Measurements from ENCODE around the gene NACA2.
"Not testable (repeated sequence)": the region's sequence is repeated elsewhere in the genome, so short reads cannot be mapped to it uniquely, and the experiment has no call there.

NACA2 gene

DNA sequence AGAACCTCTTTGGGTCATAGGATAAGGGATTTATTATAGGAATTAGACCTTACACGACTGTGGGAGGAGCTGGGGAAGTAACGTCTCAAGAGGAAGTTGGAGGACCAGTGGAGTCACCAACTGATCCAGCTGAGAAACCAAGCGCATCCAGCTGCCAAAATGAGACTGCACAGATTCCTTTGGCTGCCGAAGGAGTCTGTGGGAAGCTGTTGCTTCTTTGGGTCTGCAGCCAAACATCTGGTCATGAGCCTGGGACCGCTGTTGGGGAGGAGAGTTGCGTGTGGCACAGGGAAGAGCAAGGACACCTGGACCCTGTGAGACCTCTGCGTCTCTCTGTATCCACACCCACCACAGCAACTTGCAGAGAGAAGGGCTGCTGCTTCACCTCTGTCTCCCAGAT lies 2.4 kb upstream of the NACA2 start:
- DNase-seq (ENCODE audit: insufficient read length, low spot score) (no peak), FAIRE-seq (no peak)
- TF ChIP-seq POLR2AphosphoS5 (IDR thresholded peaks at IDR 0.05; ENCODE audit: low read depth, low read length) (no peak), POLR2A (IDR thresholded peaks at IDR 0.05; ENCODE audit: low read depth, low read length) (no peak), POU2F2 (IDR thresholded peaks at IDR 0.05; ENCODE audit: low read depth, low read length) (no peak), TAF1 (IDR thresholded peaks at IDR 0.05; ENCODE audit: low read depth, low read length) (no peak)

DNA sequence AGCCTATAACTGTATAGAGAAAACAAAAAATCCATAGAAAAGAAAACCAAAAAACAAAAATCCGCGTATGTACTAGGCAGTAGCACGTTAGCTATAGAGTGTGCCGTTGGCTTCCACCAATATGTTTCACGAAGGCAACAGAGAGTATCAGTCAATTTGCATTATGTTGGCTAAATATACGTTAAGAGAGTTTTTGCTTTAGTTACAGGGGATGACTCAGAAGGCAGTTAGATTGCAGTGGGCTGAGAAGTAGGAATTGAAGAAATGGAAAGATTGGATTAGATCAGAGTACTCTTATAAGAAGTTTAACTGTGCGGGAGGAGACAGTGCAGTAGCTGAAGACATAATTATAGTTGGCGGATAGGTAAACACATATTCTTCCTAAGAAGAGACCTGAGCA lies 911 bp upstream of the NACA2 start:
- DNase-seq (ENCODE audit: insufficient read length, low spot score) (no peak), FAIRE-seq (no peak)
- TF ChIP-seq PAX5 (IDR thresholded peaks at IDR 0.05; ENCODE audit: insufficient read depth, low read length, severe bottlenecking) (no peak), POU2F2 (IDR thresholded peaks at IDR 0.05; ENCODE audit: low read depth, low read length) (no peak), TAF1 (IDR thresholded peaks at IDR 0.05; ENCODE audit: low read depth, low read length) (no peak), POLR2A (IDR thresholded peaks at IDR 0.05; ENCODE audit: low read depth, low read length) (no peak), POLR2AphosphoS5 (IDR thresholded peaks at IDR 0.05; ENCODE audit: low read depth, low read length) (no peak)

DNA sequence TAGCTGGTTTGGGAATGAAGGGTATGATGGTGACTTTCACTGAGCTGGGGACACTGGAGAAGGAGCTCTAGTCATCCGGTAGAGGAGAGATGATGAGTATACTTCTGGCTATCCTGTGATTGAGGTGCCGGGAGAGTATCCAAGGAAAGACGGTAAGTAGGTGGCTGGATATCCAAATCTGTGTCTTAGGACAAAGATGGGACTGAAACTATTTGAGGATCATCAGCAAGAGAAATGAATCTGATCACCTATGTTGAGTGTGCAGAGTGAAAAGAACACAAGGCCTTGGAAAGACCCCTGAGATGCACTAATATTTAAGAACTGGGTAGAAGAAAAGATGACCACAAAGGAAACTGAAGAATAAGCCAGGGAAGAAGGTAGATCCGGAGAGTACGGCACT lies 1.0 kb downstream of the NACA2 start:
- TF ChIP-seq POLR2AphosphoS5 (IDR thresholded peaks at IDR 0.05; ENCODE audit: low read depth, low read length) (no peak), PAX5 (IDR thresholded peaks at IDR 0.05; ENCODE audit: insufficient read depth, low read length, severe bottlenecking) (no peak), POU2F2 (IDR thresholded peaks at IDR 0.05; ENCODE audit: low read depth, low read length) (no peak), SPI1 (IDR thresholded peaks at IDR 0.05; ENCODE audit: low read depth, low read length) (no peak), TAF1 (IDR thresholded peaks at IDR 0.05; ENCODE audit: low read depth, low read length) (no peak), POLR2A (IDR thresholded peaks at IDR 0.05; ENCODE audit: low read depth, low read length) (no peak)
- no peak for DNase-seq (ENCODE audit: insufficient read length, low spot score)
- no peak for FAIRE-seq

DNA sequence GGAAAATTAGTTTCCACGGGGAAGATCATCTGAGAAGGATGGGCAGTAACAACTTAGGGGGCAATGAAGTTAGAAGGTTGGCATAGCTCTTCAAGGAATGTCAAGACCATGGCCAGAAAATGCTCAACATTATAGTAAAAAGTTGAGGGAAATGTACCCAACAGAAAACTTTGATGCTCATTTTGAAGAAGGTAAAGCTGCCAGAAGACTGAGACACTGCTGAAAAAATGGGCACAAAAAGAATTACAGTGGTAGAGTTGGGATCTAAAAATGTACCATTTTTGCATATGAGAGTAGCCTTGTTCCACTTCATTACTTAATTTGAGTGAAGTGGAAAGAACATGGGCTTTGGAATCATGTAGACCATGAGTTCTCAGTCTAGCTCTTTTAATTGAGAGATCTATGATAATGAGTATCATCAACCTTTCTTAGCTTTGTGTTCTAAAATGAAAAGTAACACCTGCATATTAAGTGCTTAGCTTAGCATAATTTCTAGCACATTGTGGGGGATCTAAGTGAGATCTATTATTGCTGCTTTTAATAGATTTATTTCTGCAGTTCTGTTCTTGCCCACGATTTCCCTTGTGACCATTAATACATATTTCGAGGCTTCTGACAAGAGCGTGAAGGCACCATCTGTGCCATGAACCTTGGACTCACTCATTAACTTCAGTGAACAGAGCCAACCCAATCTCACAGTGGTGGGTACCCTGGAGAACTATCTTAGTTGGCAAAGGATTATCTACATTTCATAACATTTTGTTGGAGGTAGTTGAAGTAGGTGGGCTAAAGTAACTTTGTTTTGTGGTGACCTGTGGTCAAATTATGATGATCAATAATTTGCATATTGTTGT lies 3.0 kb downstream of the NACA2 start:
- FAIRE-seq (no peak), DNase-seq (ENCODE audit: insufficient read length, low spot score) (no peak)
- no peak for TF ChIP-seq POLR2A (IDR thresholded peaks at IDR 0.05; ENCODE audit: low read depth, low read length)
- TF ChIP-seq POU2F2 (IDR thresholded peaks at IDR 0.05; ENCODE audit: low read depth, low read length) = no peak
- no peak for TF ChIP-seq TAF1 (IDR thresholded peaks at IDR 0.05; ENCODE audit: low read depth, low read length)
- no peak for TF ChIP-seq POLR2AphosphoS5 (IDR thresholded peaks at IDR 0.05; ENCODE audit: low read depth, low read length)
- no peak for TF ChIP-seq PAX5 (IDR thresholded peaks at IDR 0.05; ENCODE audit: insufficient read depth, low read length, severe bottlenecking)
- TF ChIP-seq SPI1 (IDR thresholded peaks at IDR 0.05; ENCODE audit: low read depth, low read length) = no peak

DNA sequence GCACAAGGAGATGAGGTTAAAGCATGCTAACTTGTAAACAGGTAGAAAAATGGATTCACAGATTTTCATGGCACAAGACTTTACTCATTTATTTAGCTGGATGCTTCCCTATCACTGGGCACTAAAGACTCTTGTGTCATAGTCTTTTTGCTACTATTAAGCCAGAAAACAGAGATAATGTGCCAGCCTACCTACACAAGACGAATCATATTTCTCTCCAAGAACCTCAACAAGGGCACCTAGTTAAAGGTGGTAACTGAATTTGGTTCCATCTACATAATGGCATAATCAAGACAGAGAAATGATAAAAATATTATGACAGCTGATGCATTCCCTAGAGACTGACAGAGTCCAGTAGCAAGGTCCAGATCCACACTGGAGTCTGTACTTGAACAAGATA lies 3.8 kb downstream of the NACA2 start:
- FAIRE-seq = no peak
- TF ChIP-seq TAF1 (IDR thresholded peaks at IDR 0.05; ENCODE audit: low read depth, low read length) = no peak
- TF ChIP-seq PAX5 (IDR thresholded peaks at IDR 0.05; ENCODE audit: insufficient read depth, low read length, severe bottlenecking) = no peak
- no peak for TF ChIP-seq POU2F2 (IDR thresholded peaks at IDR 0.05; ENCODE audit: low read depth, low read length)
- no peak for TF ChIP-seq POLR2A (IDR thresholded peaks at IDR 0.05; ENCODE audit: low read depth, low read length)
- TF ChIP-seq POLR2AphosphoS5 (IDR thresholded peaks at IDR 0.05; ENCODE audit: low read depth, low read length) = no peak
- TF ChIP-seq SPI1 (IDR thresholded peaks at IDR 0.05; ENCODE audit: low read depth, low read length) = no peak
- no peak for DNase-seq (ENCODE audit: insufficient read length, low spot score)

DNA sequence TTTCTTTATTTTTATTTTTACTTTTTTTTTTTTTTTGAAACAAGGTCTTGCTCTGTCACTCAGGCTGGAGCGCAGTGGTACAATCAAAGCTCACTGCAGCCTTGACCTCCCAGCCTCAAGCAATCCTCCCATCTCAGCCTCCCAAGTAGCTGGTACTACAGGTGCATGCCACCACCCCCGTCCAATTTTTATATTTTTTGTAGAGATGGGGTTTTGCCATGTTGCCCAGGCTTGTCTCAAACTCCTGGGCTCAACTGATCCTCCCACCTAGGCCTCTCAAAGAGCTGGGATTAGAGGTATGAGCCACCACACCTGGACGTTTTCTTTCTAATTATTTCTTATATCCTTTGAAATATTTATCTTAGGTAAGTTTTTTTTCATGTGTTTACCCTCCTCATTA lies 4.4 kb downstream of the NACA2 start:
- DNase-seq (ENCODE audit: insufficient read length, low spot score); FAIRE-seq: not testable (repeated sequence)

DNA sequence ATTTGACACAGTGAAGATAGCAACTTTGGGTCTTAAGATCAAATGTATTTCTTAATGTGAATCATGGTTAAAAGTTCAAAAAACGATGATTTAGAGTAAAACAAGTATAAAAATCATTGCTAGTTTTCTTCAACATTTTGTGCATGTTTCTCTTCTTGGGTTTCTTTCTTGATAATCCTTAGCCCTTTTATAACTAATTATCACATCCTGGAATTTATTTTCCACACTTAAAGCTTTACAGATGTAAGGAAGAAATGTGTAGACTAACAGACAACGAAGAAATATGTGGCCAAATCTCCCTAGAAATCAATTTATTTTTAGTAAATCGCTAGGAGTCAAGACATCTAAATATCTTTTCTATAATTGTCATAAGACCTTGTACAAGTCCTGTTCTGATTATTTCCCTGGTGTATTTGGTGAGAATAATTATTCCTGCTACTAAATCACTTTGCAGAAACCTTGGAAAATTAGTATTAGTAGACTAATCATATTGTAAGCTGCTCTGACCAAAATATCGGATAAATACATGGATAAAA lies 4.9 kb downstream of the NACA2 start:
- FAIRE-seq = no peak
- no peak for DNase-seq (ENCODE audit: insufficient read length, low spot score)
- no peak for TF ChIP-seq PAX5 (IDR thresholded peaks at IDR 0.05; ENCODE audit: insufficient read depth, low read length, severe bottlenecking)
- TF ChIP-seq POLR2AphosphoS5 (IDR thresholded peaks at IDR 0.05; ENCODE audit: low read depth, low read length) = no peak
- TF ChIP-seq TAF1 (IDR thresholded peaks at IDR 0.05; ENCODE audit: low read depth, low read length) = no peak
- no peak for TF ChIP-seq SPI1 (IDR thresholded peaks at IDR 0.05; ENCODE audit: low read depth, low read length)
- no peak for TF ChIP-seq POU2F2 (IDR thresholded peaks at IDR 0.05; ENCODE audit: low read depth, low read length)
- TF ChIP-seq POLR2A (IDR thresholded peaks at IDR 0.05; ENCODE audit: low read depth, low read length) = no peak

DNA sequence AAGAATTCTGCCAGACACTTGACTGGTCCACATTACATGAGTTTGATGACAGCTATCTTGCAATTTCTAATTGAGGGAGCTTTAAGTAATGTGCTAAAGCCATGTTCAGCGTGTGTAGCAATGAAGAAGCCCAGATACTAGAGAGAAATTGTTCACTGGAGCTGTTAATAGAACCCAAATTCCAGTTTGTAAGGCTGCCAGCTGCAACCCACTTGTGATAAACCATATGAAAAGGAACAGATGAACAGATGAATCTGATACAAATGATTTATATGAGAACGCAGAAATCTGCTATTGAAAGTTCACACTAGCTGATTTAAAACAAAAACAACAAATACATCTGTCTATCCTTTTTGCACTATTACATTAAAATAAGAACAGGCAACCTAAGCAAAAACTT lies 6.2 kb downstream of the NACA2 start:
- DNase-seq (ENCODE audit: insufficient read length, low spot score) (no peak), FAIRE-seq (no peak)
- TF ChIP-seq POU2F2 (IDR thresholded peaks at IDR 0.05; ENCODE audit: low read depth, low read length) (no peak), SPI1 (IDR thresholded peaks at IDR 0.05; ENCODE audit: low read depth, low read length) (no peak), PAX5 (IDR thresholded peaks at IDR 0.05; ENCODE audit: insufficient read depth, low read length, severe bottlenecking) (no peak), TAF1 (IDR thresholded peaks at IDR 0.05; ENCODE audit: low read depth, low read length) (no peak), POLR2A (IDR thresholded peaks at IDR 0.05; ENCODE audit: low read depth, low read length) (no peak), POLR2AphosphoS5 (IDR thresholded peaks at IDR 0.05; ENCODE audit: low read depth, low read length) (no peak)

DNA sequence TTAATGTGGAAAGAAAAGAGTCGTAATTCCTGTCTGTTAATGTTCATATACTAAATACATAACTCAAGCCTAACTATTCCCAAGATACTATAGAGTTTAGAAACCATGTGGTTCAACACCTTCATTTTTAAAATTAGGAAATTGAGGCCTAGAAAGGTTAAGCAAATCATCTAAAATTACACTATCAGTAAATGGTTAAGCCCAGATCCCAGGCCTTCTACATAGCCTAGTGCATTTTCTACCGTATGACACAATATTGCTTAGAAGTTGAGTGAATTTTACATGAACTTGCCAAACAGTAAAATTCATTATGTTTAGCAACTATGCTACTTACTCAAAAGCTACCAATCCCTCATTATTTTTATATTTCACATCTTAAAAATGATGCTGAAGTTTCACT lies 6.8 kb downstream of the NACA2 start:
- TF ChIP-seq POLR2AphosphoS5 (IDR thresholded peaks at IDR 0.05; ENCODE audit: low read depth, low read length) (no peak), PAX5 (IDR thresholded peaks at IDR 0.05; ENCODE audit: insufficient read depth, low read length, severe bottlenecking) (no peak), POU2F2 (IDR thresholded peaks at IDR 0.05; ENCODE audit: low read depth, low read length) (no peak), POLR2A (IDR thresholded peaks at IDR 0.05; ENCODE audit: low read depth, low read length) (no peak), TAF1 (IDR thresholded peaks at IDR 0.05; ENCODE audit: low read depth, low read length) (no peak), SPI1 (IDR thresholded peaks at IDR 0.05; ENCODE audit: low read depth, low read length) (no peak)
- DNase-seq (ENCODE audit: insufficient read length, low spot score) (no peak), FAIRE-seq (no peak)
